GM19463 (cell line): ENCODE results near the gene CALML6.

Experiments
- ATAC-seq: cut with Tn5 transposase; IDR thresholded peaks from one replicate; pipeline ENCODE4 v1.9.1; 2021; ENCODE audit warnings: mild to moderate bottlenecking, moderate library complexity; ENCODE audit not compliant: unreplicated experiment

The CALML6 gene

DNA sequence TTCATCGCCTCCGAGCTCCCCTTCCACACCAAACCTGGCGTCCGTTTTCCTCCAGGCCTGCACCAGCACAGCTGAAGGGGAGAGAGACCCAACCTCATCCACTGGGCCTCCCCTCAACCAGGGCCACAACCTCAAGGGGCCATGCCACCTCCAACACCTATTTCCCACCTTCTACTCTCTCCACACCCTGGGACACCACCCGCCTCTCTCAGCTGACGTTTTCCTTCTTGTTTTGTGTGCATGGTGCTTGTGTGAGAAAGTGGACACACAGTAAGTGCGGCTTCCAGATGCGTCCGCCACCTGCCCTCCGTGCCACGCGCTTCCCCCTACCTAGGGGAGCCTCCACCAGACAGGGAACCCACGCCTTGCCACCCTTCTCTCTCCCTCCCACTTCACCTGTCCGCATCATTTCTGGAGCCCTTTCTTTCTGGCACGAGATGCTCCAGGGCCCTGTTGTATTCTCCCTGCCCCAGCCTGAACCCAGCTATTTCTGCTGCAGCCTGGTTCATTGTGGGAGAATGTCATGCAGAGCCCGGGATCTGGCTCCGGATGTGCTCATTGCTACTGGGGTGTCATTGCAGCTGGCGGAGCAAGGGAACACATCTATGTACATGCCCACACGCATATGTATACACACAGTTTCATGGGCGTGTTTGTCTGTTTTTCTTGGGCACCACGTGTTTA, 22.8 kb upstream of the CALML6 start:
- ATAC-seq: no peak

DNA sequence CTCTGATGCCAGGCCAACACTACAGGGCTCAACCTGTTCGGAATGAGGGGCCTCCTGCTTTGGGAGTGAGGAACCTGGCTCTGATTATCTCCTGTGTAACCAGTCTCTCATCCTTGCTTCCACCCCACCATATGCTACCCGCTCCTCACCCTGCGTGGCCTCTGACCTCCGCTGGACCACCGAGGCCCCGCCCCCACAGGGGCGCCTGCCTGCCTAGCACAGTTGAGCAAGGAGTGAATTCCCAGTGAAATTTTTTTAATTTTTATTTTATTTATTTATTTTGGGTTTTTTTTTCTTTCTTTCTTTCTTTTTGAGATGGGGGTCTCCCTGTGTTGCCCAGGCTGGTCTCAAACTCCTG, 22.3 kb upstream of the CALML6 start:
- no peak for ATAC-seq

DNA sequence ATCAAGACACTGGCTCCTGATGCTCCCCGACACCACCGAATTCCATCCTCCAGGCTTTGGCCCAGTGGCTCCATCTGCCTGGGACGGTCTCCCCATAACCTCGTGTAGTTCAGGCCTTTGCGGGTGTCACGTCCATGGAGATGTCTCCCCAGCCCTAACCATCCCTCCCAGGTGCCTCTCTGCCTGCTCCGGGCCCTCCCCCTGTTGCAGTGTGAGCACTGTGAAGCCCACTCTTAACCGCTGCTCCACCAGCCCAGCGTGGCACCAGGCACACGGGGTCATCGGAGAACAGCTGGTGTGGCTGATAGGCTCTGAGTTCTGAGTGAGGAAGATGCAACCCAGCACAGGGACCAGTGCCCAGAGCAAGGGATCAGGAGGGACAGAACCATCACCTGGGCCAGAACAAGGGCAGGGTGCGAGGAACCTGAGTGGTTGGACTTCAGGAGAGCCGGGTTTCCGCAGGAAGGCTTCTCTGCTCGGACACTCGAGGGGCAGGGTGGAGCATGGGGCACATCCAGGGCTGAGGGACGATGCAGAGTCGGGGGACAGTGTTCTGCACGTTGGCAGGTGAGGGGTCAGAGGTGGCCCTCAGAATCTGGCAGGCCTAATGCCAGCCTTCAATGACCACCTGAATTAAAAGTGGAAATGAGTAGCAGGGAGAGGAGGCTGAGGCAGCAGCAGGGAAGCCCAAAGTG, 21.6 kb upstream of the CALML6 start:
- no peak for ATAC-seq

GRCh38 chr1:1893997-1894353, 21.1 kb upstream of the CALML6 start:
- no peak for ATAC-seq

GRCh38 chr1:1894354-1895059, 20.6 kb upstream of the CALML6 start:
- ATAC-seq: no peak

DNA sequence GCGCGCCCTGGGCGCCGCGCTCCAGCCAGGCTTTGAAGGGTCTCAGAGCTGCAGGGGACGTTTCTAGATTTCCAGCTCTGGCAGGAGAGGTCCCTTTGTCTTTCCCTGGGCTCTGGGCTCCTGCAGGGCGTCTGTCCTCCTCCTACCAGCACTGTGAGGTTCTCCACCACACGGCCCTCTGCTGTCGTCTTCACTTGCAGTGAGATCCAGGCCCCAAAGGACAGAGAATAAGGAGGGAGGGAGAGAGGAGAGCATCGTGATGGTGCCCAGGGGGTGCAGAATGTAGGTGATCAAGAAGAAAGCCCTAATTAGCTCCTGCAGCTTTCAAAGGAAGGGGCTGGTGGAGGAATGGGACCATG, 20.0 kb upstream of the CALML6 start:
- ATAC-seq: no peak

- no peak for ATAC-seq
These were observed 19.4 kb upstream of the CALML6 start for GRCh38 chr1:1895456-1896336.

GRCh38 chr1:1898246-1898933, 16.7 kb upstream of the CALML6 start:
- no peak for ATAC-seq

GRCh38 chr1:1899266-1899966, 15.6 kb upstream of the CALML6 start:
- ATAC-seq: no peak

- ATAC-seq: no peak
These were observed 15.1 kb upstream of the CALML6 start for GRCh38 chr1:1899967-1900327.

- no peak for ATAC-seq
These were observed 14.0 kb upstream of the CALML6 start for GRCh38 chr1:1900883-1901640.

DNA sequence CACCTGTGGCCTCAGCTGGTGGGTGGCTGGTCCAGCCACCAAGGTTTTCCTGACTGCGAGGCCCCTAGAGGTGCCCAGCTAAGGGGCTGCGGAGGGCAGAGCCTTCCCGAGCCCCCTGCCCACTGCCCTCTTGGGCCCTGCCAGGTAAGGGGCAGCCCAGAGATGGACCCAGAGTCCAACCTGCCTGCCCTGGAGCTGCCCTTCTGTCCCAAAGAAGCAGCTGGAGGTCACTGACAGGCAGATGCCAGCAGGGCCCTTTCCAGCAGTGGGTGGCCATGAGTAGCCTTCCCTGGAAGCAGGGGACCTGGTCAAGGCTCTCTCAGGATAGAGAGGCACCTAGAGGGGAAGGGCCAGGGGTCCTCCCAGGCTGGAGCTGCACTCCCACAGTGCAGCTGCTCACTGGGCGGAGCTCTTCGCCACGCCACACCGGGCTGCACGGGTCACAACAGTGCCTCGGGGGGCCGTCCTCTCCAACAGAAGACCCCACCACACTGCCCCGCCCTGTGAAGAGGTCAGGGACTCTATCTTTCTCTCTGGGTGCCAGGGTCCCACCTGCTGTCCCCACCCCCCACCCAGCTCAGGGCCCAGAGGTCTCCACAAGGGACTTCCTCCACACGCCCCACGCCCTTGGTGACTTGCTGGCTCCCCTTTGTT, 13.3 kb upstream of the CALML6 start:
- ATAC-seq: no peak

DNA sequence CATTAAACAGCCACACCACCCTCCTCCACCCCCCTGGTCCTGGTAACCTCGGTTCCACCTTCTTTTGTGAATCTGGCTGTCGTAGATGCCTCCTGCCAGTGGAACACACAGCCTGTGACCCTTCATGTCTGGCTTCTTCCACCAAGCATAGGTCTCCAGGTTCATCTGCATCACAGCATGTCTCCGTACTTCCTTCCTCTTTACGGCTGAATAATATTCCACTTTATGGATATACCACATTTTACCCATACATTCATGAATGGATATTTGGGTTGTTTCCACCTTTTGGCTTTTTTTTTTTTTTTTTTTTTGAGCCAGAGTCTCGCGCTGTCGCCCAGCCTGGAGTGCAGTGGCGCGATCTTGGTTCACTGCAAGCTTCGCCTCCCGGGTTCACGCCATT, 11.8 kb upstream of the CALML6 start:
- no peak for ATAC-seq

- no peak for ATAC-seq
These were observed 8.6 kb upstream of the CALML6 start for GRCh38 chr1:1906185-1907097.

DNA sequence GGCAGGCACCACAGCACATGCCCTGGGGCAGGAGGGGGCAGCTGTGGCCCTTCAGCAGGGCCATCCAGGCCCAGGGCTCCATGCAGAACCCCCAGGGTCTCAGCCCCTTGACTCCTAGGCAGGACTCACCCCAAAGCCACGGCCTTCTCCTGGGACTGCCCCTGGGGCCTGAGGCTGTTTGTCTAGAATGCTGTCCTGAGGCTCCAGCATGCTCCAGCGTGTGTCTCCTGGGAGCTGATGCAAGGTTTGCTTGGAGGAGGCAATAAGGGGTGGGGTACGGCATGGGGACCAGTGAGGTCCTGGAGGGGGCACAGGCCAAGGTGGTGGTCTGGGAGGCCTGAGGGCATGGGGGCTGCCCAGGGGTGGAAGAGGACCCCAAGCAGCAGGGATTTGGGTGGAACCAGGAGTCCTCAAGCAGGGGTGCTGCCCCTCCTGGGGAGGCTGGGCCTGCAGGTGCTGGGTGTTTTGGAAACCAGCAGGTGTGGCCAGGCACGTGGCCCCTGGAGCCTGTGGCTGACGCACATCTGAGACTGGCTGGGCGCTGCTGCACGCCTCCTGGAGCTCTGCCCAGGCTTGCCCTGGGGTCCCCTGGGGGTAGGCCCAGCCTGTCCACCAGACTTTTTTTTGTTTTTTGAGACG, 7.8 kb upstream of the CALML6 start:
- ATAC-seq: no peak

DNA sequence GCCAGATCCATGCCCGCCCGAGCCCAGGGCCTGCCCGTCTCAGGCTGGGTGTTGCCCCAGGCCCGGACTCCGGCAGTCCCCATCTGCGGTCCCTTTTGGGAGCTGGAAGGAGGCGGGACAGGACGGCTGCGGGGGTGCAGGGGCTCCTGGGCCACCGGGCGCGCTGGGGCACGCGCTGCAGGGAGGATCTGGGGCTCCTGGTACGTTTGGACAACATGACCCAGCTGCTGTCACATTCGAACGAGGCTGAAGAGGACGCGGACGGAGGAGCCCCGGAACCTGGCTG, 6.6 kb upstream of the CALML6 start:
- ATAC-seq: peak; percentile 13

DNA sequence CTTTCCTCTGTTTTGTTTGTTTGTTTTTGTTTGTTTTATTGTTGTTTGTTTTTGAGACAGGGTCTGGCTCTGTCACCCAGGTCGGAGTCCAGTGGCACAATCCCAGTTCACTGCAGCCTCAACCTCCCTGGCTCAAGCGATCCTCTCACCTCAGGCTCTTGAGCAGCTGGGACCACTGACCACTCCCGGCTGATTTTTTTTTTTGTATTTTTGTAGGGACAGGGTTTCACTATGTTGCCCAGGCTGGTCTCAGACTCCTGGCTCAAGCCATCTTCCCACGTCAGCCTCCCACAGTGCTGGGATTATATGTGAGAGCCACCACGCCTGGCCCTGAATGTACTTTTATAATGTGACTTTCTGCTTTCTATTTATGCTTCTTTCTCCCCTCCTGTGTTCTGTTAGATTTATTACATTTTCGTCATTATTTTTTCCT, 5.0 kb upstream of the CALML6 start:
- ATAC-seq: no peak
